Fibroblast of gingiva (primary cell): ENCODE results near the gene USHBP1.
A peak's percentile ranks its signal among the peaks of the same experiment; 100 is the strongest.

Experiments used
- DNase-seq: peaks from one replicate; pipeline ENCODE4 v3.0.0-alpha.2; 2011; ENCODE audit warnings: low read depth

USHBP1 gene

GRCh38 chr19:17240062-17240752 is 24.3 kb downstream of the USHBP1 start:
- DNase-seq, result no peak

GRCh38 chr19:17237747-17238706 is 26.5 kb downstream of the USHBP1 start:
- DNase-seq, result no peak

- no peak for DNase-seq
Observed at GRCh38 chr19:17236811-17237543, 27.6 kb downstream of the USHBP1 start.

- peak; percentile 40 for DNase-seq
Observed at GRCh38 chr19:17235971-17236777, 28.4 kb downstream of the USHBP1 start.

GRCh38 chr19:17235300-17235970 is 29.1 kb downstream of the USHBP1 start:
- DNase-seq, result peak; percentile 68

GRCh38 chr19:17234911-17235299 is 29.6 kb downstream of the USHBP1 start:
- DNase-seq, result peak; percentile 31

- no peak for DNase-seq
Observed at GRCh38 chr19:17232258-17232657, 32.3 kb downstream of the USHBP1 start.

GRCh38 chr19:17229890-17230289 is 34.7 kb downstream of the USHBP1 start:
- DNase-seq, result no peak

- no peak for DNase-seq
Observed at GRCh38 chr19:17227798-17228367, 36.7 kb downstream of the USHBP1 start.

GRCh38 chr19:17226002-17226933 is 38.3 kb downstream of the USHBP1 start, which contains the start of gene OCEL1:
Gene OCEL1, plus strand, starts transcription at chr19:17226226. Its CDS starts 22 bp downstream, at chr19:17226248.
- peak; percentile 97 for DNase-seq

- DNase-seq, result no peak
Observed at GRCh38 chr19:17225053-17225452, 39.5 kb downstream of the USHBP1 start.

- peak; percentile 70 for DNase-seq
Observed at GRCh38 chr19:17220207-17220758, 44.3 kb downstream of the USHBP1 start.

GRCh38 chr19:17219286-17219685 is 45.3 kb downstream of the USHBP1 start:
- DNase-seq, result no peak

- DNase-seq, result no peak
Observed at GRCh38 chr19:17216058-17216670, 48.4 kb downstream of the USHBP1 start.

- peak; percentile 92 for DNase-seq
Observed at GRCh38 chr19:17215127-17215971, 49.2 kb downstream of the USHBP1 start, which contains the start of gene USE1. Gene USE1, plus strand, starts transcription at chr19:17215357. Its CDS starts 49 bp downstream, at chr19:17215406.

- no peak for DNase-seq
Observed at GRCh38 chr19:17214508-17215126, 49.9 kb downstream of the USHBP1 start.

- DNase-seq, result no peak
Observed at GRCh38 chr19:17213334-17213733, 51.2 kb downstream of the USHBP1 start.
